Measurements from ENCODE around the gene BAZ2B.
A peak's percentile ranks its signal among the peaks of the same experiment; 100 is the strongest.

BAZ2B gene

DNA sequence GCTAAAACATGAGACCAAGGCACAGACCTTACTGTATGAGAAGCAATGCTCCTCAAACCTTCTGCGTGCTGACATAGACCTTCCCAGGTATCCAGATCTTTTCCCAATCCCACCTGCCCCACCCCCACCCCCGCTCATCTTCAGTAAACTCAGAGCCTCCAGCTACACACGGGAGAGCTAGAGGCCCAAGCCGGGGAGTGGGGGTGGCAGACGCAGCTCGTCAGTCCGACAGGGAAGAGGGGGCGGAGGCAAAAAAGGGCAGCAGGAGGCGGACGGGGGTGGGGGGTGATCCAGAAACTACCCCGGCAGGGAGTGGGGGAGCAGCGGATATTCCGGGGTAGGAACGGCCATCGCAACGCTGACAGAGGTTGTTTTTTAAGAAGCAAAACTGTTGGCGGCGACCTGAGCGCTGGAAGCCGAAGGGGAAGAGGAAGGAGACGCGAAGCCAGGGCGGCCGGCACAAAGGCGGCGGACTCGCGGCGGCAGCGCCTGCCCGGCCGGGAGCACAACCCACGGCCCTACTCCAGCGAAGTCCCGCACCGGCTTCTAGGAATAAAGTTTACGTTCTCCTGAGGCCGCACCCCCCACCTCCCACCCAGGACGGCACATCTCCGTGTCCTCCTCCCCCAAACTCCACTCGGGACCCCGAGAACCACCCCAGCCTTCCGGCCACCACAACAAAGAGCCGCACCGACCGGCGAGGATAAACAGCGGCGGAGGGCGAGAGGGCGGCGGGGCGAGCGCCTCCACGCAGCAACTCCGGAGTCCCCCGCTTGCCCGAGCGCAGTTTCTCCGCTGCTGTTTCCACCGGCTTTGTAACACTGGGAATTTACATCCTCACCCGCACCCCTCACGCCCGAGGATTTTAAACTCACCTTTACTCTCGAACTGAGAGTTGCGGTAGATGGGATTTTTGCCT is 722 bp downstream of the BAZ2B start:
- peak; percentile 86 to 92 for DNase-seq

DNA sequence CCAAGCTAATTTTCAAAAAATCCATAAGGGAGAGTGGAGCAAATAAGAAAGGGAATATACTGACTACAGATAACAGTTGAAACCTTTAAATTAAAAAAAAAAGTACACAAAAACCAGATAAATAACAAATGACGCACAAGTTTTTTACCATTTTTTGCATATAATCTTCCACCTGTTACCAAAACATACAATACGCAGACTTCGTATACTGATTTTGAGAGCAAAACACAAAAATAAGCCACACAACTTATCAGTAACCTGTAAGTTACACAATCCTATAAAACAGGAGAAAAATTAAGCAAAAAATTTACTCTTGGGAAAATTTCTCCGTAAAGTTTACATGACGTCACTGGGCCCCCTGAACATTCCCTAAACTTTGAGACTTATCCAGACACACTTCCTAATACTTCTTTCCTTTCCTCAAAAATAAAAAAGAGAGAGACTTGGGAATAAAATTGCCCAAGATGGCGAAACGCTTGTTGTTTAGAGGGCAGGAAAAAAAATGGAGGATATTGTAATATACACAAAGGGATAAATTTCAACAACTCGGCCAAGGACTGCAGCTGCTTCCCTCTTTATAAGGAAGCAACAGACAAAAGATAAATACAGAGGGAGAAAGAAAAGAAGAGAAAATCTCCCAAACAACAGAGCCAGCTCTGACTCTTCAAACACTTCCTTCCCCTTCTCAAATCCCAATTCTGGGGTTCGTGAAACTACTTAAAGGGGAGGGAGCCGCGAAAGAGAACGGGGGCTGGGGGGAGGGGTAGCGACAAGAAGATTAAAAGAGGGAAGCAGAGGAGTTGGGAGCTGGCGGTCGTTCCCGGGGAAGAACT is 1.6 kb downstream of the BAZ2B start:
- peak; percentile 87 to 88 for DNase-seq

DNA sequence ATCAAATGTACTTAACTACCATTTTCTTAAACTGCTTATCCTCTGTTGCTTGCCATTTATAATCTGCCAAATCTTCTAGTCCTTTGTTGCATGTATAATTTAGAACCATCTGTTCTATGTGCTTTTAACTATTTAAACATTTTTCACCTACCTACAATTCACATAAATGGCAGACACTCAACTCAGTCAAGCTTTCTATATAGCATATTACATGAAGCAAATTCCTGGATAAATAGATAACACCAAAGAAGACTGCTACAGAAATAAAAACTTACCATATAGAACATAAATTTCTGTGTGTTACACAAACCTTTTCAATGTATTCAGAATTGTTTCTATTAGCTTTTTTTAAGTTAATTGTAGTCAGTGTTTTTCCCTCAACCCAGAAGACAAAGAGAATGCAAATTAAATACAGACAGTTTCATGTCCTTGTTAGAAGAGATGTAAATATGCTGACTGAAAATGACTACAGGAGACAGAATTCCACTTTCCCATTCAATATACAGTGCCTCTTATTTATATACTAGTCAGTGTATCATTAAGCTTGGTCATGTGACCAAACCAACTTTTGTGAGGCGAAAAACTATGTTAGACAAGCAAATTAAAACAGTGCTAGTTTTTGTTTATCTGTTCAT is 2.6 kb downstream of the BAZ2B start:
- DNase-seq: peak; percentile 25 to 58

DNA sequence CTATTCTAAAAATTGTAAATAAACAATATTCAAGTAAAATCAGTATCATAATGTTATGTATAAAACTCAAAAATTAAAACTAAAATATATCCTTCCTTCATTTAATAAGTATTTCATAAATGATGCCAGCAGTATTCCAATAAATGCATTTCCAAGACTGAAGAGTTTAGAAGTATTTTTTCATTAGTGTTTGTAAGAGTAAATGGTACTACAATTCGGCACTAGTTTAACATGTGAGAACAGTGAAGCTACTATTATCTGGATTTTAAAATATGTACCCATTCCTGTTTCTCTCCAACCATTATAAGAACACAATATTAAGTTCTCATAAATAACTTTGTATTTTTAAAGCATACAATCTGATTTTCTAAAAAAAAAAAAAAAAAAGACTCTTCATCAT is 3.3 kb downstream of the BAZ2B start:
- DNase-seq: no peak

DNA sequence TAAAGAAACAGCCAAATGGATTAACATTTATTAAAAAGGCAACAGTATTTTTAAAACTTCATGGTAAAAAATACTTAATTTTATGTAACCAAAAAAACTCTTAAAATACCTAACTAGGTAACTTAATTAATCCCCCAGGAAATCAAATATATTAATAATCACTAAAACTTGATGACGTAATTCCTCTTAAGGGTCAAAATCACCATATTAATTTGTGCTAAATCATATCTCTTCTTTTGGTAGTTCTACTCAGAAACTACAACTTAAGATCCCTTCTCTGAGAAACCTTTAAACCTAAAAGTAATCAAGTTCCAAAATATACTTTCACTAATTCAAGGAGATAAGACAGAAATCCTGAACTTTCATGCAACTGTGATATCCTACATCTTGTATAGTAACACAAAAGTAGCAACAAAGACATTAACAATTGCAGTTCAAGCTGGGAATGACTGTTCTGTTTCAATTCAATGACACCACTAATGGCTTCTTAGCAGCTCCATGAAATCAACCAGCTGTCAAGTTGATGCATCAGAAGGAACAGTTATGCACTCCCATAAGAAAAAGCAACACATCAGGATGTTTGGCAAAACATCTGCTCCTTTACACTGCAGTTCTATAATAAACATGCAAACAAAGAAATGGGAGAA is 4.0 kb downstream of the BAZ2B start:
- peak; percentile 28 to 29 for DNase-seq

DNA sequence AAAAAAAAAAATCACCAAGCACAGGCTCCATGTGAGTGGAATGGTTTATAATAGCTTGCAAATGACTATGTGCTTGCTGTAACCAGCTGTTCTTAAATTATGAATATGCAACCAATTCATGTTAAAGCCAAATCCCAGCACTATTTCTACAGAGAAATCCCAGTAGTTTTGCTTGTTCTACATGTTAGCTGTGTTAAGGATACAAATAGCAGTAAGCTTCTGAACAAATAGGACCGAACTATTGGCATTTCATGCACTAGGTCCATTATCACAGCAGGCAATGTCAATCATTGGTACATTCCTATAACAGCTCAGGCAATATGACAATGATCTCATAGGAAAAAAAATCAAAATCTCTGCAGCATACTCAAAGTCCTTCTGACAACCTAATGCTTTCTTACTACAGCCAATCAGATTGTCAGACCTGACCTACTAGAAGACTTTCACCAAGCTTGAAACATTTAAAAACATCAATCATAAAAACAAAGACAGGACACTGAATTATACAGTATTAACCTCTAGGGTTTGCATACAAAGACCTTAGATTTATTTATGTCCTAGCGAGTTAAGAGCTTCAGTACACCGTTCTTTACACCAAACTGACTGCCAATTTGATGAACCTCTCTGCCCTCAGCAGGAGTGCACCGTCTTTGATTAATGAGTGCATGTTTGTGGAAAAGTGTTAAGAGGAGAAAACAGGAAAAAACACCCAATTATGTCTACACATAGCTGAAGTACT is 6.4 kb downstream of the BAZ2B start:
- no peak for DNase-seq

DNA sequence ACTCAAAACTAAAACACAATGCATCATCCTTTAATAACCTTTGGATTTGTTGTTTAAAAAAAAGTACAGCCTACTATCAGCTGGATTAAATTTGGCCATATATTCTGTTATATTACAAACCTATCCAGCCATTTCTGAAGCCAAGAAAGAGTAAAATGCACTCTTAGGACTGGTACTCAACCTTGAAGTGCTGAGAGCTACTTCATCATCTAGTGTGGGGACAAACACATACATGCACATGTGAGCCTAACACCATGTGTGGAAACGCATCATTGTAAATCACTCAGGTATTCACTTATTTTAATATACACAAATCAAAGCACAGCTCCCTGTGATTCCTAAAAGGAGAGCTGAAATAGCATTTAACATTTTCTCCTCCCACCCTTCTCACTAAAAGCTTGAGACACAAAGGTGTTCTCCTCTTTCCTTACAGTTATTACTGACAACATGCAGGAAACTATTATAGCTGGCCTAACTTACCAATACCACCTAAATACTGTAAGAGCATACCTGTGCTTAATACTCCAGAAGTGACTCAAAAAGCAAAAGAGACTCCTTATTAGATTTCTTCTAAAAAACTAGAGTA is 7.5 kb downstream of the BAZ2B start:
- no peak for DNase-seq

DNA sequence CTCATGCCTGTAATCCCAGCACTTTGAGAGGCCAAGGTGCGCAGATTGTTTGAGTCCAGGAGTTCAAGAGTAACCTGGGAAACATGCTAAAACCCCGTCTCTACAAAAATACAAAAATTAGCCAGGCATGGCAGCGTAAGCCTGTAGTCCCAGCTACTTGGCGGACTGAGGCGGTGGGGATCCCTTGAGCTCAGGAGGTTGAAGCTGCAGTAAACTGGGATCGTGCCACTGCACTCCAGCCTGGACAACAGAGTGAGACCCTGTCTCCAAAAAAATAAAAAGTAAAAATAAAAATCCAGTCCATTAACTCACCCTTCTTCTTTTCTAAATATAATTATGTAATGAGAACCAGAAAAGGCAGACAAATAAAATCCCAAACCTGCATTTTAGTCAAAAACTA is 8.2 kb downstream of the BAZ2B start:
- no peak for DNase-seq

DNA sequence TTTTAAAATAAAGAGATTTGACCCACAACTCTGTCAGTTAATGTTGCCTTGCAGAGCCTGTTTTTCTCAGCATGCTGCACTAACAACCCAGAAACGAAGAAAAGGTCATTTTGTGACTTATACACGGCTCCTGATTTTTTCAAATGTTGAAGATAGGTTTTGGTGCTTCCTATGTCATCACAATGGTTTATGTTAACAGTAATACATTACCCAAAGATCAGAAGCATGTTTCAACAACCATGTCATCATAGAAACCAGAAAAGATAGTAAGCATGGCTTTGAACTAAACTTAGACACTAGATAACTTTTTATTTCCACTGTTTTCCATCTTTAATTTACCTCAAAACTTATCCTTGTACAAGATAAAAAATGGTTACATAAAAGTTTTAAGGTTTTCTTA is 10.1 kb downstream of the BAZ2B start:
- DNase-seq: no peak

DNA sequence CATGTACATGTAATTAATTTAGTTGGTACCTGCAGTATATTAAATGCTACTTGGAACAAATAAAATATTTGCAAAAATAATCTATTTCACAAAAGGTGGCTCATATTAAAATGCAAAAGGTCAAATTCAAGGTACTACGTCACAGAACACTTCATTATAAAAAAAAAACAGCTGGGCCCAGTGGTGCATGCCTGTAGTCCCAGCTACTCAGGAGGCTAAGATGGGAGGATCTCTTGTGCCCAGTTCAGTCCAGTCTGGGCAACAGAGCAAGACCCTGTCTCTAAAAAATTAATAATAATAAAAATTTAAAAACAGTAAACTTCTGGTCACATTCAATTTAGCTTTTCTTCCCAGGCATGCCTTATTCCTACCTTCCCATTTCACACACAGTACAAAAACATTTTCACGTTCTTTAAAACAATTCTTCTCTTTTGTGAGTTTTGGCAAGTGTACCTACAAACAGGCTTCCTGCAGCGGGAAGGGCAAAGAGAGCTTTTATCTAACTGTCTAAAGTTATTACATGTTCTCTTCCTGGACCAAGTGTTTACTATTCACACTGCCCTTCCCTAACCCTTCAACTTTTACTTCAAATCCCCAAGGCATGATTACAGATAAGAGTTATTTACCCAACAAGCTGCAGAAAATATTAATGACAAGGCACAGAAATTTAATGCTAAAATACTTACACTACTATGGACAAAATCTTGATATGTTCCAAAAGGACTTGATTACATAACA is 10.7 kb downstream of the BAZ2B start:
- no peak for DNase-seq

DNA sequence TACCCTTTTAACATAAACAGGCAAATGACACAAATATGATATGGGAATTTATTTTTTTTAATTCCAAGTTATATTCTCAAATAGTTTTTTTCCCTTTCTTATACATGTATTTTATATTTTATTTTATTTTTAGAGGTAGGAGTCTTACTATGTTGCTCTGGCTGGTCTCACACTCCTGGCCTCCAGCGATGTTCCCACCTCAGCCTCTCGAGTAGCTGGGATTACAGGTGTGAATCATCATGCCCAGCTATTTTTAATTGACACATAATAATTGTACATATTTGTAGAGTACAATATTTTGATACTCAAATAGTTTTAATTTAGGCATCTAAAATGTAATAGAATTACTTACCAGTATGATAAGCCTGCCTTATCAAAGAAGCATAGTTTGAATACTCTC is 12.2 kb downstream of the BAZ2B start:
- no peak for DNase-seq

DNA sequence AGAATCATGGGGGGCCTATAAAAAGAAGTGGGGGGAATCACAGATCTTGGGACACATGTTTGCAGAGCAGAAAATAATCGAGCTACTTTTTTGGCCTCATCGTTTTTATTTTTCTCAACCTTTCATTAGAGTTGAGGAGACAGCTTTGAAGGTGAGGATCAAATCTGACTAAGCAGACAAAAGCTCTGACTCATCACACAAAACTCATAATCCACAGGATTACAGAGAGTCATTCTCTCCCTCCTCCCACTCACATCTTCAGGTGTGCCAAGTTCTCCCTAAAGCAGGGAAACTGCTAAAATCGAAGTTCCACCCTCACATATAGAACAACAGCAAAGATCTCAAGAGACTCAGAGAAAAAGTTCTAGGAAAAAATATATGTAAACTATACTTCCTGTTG is 15.6 kb downstream of the BAZ2B start:
- no peak for DNase-seq

DNA sequence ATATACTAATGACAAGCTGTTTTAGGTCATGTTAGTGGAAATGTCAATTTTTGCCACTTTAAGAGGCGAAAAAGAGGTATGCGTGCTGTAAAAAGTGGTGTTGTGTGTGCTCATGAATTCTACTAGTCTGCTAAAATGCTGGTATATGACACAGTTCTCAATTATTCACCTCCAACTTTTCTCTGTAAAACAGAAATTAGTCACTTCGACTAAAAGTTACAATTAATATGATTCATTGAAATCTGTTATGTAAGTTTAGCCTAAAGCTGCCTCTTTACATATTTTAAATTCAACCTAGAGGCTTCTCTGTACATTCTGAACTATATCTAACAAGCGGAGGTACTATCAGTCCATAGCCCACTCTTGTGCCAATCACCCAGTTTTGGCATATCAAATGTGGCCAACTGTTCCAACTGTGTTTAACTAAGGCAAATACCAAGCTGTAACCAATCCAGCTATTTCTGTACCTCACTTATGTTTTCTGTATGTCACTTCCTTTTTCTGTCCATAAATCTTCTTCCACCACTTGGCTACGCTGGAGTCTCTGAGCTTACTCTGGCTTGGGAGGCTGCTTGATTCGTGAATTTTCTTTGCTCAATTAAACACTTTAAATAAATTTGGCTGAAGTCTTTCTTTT is 20.8 kb downstream of the BAZ2B start:
- DNase-seq: peak; percentile 25 to 37

DNA sequence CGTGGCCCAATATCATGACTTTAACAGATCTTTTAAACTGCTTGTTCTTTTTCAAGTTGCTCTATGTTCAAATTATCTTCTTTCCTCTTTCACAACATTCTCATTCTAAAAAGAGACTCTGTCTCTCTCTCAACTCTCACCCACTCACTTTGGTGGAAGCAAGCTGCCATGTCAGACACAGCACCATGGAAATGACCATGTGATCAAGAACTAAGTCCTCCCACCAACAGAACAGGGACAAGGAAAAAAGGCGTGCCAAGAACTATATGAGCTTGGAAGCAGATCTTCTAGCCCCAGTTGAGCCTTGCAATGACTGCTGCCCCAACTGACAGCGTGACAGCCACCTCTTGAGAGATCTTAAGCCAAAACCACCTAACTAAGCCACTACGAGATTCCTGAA is 23.9 kb downstream of the BAZ2B start:
- DNase-seq: peak; percentile 76 to 79

DNA sequence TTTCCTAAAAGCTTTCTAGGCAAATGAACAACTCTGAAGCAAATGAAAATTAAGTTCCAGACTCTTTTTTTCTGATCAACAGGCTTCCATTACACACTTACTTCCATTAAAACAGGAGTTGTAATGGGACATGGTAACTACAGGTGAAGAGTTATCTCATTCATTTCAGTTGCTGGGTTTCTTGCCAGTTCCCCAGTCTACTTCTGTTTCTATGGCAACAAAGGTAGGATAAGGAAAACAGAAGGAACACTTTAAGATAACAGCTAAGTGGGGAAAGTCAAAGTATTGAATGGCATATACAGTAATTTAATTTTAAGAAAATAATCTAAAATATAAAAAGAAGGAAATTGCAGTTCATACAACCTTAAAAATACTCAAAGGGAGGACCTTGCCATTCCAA is 25.1 kb downstream of the BAZ2B start:
- DNase-seq: no peak

DNA sequence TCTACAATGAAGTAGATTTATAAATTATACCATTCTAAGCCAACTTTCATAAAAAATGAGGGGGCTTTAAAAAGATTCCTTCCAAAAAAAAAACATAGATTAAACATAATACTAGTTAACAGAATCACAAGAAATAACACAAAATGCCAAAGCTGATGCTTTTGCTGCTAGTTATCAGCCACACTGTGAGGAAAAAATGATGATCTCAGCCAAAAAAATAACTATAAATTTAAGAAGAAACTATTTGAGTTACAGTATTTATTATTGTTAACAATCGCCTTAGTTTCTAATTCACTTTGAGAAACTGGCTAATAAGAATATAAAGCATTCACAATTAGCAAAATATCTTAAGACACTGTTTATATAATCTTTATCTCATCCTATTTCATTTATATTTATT is 27.1 kb downstream of the BAZ2B start:
- no peak for DNase-seq

DNA sequence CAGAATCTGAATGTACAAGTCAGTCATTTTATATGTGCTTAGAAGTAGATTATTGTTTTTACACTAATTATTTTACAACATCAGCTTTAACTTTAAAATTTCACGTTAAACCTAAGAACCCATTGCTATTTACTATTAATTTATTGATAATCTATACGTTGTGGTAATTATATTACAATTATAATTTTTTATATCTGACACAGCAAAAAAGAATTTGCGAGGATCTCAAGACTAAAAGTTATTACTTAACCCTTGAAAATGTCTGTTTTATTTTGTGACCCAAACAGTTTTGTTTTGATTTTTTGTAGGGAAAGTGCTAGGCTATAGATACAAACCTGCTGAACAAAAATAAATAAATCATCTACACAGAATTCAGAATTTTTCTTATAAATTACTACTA is 30.3 kb downstream of the BAZ2B start:
- DNase-seq: no peak

DNA sequence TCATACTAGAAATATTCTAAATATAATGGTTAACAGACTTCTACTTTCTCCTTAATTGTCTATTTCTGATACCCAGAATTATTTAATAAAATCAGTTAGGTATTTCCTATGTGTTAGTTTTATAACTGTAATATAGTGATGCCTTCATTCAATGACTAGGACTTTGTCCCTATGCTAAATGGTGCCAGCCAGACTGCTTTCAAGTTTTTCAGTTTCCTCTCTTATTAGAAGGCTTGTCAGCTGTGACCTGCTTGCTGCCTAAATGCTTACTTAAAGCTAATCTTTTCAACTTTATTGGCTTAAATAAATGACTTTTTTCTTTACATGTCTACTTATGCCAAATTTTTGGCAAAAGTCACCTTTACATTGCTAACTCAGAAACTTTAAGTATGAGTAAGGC is 30.7 kb downstream of the BAZ2B start:
- no peak for DNase-seq

DNA sequence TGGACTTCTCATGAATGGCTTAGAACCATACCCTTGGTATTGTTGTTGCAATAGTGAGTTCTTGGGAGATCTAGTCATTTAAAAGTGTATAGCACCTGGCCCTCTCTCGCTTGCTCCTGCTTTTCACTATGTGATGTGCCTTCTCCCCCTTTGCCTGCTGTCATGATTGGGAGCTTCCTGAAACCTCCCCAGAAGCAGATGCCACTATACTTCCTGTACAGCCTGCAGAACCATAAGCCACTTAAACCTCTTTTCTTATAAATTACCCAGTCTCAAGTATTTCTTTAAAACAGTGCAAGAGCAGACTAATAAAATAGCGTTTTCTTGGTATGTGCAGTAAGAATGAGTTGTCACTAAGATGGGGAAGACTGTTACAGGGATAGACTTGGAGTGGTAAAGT is 31.6 kb downstream of the BAZ2B start:
- DNase-seq: no peak

DNA sequence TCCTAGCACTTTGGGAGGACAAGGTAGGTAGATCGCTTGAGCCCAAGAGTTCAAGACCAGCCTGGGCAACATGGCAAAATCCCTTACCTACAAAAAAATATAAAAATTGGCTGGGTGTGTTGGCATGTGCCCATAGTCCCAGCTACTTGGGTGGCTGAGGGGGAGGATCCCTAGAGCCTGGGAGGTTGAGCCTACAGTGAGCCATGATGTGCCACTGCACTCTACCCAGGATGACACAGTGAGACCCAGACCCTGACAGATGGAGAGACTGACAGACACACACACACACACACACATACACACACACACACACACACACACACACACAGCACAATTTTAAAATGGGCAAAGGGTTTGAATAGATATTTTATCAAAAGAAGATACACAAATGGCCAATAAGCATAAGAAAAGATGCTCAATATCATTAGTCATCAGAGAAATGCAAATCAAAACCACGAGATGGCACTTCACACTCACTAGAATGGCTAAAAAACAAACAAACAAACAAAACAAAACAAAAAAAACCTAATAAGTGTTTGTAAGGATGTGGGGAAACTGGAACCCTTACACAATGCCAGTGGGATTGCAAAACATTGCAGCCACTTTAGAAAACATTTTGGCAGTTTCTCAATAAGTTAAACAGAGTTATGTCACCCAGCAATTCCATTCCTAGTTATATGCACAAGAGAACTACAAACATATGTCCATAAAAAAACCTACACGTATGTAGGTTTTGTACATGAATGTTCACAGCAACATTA is 42.3 kb downstream of the BAZ2B start:
- DNase-seq: peak; percentile 89 to 92

Data from inflammatory macrophage (primary cell).